Hindlimb muscle (tissue), 1 donor: ENCODE results near the gene RNF151. TPM values are rescaled to one million over a fixed set of nuclear protein-coding genes. Genes with fewer than 3 reads are reported as not detected.

ENCODE experiments used
- DNase-seq: peaks from one replicate; pipeline ENCODE4 v3.0.0-alpha.2; 2013
- polyA plus RNA-seq: library from polyadenylated mRNA; unstranded; fragments of 120-200 nt; gene quantifications from one replicate; pipeline ENCODE4 v1.2.1, GENCODE V29; 2013; ENCODE audit not compliant: insufficient read length

The RNF151 gene
- polyA plus RNA-seq, 1 donor: not detected

DNA sequence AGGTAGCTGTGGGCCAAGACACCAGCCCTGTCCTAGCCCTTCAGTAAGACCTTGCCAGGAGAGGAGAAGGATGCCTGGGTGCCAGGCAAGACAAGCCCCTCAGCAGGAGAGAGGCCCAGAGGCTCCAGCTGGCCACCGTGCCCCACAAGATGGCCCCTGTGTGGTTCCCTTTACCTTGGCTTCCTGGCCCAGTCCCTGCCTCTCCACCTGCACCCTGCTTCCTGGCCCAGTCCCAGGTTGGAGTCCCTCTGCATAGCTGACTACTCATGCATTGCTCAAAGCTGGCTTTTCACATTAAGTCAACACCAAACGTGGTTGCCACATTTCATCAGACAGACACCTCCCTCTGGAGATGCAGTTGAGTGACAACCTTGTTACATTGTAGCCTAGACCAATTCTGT, 27.1 kb downstream of the RNF151 start:
- DNase-seq: no peak

DNA sequence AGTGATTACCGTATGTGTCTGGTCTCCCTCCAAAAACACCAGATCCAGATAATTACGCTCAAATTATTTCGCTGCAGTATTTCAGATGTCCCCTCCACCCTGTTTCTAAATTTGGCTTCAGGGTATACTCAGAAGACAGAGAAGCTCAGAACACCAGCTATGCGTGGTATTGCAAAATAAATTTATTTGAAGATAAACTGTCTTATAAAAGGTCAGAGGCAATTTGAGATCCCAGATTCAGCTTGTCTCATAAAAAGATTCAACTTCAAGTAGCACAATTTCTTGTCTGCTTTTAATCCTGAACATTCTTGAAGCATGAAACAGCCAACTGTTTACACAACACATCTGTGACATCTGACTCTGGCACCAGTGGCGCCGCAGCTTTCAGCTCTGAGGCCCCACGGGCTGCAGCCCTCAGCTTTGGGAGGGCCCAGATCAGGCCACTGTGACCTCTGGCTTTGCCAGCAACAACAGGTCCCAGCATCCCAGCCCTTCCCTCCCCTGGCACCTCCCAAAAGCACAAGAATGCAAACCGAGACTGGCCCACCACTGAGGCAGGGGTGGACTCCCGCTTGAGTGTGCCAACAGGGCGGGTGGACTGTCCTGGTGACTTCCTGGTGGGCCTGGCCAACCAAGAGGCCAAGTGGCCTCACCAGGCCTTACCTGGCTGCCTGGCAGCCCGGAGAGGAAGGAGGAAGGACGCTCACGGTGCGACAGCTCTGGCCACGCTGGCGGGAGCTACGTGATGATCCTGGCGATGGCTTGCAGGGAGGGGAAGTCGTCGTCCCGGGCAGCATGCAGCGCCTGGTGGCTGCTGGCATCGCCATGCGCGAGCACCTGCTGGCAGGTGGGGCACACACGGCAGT, 31.1 kb downstream of the RNF151 start:
- DNase-seq: no peak

DNA sequence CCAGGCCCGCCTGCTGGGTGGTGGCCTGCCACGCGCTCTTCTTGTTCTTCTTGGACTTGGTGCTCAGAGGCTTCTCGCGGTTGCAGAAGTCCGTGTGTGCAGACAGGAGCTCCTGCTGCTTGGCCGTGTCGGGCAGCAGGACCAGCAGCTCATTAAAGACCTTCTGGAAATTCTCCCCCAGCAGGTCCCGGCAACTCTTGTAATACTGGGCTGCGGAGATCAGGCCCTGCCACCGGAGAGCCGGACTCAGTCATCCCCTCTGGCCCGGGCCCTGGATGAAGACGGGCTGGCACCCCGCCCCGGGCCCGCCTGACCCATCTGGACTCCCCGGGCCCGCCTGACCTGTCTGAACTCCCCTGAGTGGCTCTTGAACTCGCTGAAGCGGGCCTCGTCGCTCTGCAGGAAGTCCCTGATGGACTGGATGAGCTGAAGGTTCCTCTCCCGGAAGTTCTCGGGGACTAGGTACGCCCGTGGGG, 31.7 kb downstream of the RNF151 start:
- no peak for DNase-seq

DNA sequence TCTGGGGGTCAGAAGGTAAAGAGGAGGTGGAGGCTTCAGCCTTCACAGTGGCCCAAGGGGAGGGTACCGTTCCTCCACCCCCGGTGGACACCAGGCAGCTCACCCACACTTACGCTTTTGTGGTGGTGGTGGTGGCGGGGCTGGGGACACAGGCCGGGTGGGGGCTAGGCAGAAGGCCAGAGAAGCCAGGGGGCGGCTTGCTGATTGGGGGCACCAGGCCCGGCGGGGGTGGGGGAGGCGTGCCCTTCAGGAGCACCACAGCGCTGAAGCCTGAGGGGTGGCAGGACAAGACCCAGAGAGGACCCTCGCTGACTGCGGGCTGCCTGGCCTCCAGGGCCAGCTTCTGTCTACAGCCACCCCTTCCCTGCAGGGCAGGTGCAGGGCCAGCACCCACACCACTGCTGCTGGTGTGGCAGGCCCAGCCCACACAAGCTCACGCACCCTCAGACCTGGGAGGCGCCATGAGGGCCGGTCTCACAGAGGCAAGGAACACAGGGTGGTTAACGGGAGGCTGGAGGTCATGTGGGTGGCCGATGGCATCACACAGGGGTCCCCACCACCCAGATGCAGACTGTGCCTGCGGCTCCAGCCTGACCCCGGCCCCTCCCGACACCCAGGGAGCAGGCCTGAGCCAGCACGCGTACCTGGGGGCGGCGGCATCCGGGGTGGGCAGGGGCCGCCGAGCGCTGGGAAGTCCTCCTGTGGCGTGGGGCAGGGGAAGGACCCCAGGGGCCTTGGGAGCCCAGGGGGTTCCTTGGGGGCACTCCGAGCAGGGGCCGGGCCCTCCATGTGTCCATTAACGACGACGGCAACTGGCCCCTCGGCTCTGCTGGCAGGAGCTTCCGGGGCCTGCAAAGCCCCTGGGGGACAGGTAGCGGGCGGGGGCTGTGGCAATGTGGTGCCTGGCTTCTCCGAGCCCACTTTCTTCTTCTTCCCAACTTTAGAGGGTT, 32.5 kb downstream of the RNF151 start:
- no peak for DNase-seq

DNA sequence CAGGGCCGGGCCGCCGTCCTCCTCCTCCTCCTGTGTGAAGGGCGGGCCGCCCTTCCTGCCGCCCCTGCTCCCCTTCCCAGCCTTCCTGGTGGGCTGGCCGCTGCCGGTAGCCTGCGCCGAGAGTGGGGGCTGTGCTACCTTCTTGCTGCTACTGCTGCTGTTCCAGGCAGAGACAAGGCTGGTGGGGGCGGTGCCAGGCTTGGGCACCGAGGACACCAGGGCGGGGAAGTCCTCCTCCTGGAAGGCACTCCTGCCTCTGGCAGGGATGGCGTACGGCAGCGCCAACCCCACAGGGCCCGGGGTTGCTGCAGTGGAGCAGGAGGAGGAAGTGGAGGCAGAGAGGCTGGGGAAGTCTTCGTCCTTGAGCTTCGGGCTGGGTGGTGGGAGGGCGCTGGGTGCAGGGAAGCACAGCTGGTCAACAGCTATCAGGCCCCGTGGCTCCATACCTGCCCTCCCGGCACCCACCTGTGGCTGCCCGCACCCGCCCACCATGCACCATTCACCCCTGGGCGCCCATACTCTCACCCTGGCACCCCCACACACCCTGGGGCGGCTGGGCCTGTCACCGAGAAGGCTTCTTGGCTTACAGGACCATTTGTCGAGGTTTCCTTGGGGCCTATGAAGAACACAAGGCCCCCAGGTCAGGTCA, 33.3 kb downstream of the RNF151 start:
- DNase-seq: no peak

DNA sequence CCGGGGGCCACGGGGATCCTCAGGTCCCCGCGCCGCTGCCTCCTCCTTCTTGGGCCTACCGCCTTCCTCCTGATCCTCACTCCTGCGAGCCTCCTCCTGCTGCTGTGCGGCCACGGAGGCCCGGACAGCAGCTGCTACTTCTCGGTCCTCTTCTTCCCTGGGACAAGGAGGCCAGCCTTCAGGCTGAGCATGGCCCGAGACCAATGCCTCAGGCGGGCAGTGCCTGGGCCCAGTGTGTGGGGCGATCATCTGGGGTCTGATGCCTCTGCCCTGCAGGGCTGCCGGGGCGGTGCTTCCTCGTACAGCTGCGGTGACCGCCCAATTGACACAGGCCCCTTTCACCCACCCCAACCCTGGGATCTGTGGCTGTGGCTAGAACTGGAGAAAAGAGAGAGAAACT, 34.4 kb downstream of the RNF151 start:
- DNase-seq: no peak

DNA sequence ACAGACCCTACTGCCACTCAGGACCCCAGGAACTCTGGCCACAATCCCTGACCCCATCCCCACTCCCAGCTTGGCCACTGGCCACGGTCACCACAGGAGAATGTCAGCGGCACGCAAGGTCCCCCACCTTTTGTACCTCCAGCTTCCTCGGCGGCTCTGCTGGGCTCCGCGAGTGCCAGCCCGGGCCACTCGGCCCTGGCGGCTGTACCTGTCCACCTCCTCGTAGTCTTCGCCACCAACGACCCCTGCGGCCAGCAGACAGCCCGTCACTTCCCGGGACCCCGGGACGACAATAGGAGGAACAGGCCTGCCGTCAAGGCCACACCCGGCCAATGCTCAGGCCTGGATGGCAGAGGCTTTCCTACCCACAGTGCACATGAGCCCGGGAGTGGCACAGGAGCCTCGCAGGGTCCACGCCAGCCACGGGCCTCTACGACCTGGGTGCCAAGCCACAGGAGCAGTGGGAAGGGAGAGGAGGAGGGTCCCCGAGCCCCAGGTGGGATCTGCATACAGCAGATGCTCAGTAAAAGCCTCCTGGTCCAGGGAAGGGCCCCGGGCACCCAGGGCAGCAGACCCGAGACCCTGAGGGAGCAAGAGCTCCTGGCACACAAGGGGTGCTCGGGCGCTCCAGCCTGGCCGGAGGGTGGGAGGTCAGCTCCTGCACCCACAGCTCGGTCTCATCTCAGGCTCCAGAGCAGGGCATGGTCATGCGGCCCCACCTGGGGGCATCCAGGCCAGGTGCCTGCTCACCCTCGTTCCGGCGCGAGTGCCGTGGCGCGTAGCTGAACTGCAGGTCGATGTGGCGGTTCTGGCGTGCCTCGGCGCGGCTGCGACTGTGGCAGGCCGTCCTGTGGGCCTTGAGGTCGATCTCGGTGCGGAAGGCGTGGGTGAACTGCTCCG, 35.0 kb downstream of the RNF151 start:
- DNase-seq: no peak

DNA sequence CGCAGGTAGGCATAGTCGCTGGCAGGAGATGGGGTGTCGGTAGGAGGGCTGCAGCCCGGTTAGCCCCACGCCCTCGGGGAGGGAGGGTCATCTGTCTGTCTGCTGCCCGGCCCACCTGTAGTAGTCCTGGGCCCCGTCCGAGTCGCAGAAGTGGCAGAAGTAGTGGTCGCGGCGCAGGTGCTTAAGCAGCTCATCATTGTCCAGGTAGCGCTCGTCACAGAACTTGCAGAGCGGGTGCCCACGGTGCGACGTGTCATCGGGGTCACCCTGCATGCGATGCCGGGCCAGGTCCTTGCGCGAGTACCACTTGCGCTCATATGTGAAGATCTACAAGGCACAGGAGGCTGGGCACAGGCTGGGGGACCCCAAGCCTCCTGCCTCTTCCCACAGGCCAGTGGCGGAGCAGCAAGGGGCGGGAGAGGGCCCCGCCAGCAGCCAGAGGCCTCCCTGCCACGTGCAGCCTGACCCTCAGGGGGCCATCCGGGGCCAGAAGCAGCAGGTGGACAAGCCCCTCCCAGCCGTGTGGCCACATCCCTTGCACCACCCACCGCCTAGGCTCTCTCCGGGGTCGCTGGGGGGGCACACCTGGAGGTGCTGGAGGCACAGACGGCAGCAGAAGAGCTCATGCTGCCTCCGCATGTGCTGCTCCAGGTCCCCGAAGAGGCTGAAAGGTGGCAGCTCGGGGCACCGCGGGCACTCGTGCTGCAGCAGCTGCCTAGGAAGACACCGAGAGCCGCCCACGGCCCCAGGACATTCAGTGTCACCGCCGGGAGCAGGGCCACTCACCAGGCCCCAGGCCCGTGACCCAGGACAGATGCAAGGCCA, 36.0 kb downstream of the RNF151 start:
- DNase-seq: no peak

DNA sequence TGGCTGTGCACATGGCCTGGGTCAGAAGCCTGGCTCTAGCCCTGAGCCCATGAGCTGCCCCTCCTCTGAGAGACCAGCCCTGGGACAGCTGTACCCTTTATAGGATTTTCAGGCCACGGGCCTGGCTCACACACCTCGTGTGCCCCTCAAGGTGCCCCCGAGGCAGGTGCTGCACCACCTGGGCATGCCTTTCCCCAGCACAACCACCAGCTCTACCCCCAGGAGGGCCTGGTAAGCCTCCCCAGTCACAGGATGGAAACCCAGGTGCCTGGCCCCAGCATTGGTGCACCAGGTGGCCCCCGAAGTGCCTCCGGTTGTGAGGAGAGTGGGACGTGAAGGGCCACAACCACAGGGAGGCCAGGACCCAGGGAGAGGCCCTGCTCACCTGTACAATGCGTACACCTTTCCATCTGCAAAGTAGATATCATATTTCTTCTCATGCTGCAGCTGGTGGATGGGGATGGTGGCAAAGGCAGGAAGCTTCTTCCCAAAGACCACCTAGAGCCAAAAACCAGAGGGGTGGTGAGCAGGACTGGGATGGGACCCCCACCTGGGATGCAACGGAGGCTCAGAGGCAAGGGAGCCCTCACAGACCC, 36.7 kb downstream of the RNF151 start:
- DNase-seq: no peak

DNA sequence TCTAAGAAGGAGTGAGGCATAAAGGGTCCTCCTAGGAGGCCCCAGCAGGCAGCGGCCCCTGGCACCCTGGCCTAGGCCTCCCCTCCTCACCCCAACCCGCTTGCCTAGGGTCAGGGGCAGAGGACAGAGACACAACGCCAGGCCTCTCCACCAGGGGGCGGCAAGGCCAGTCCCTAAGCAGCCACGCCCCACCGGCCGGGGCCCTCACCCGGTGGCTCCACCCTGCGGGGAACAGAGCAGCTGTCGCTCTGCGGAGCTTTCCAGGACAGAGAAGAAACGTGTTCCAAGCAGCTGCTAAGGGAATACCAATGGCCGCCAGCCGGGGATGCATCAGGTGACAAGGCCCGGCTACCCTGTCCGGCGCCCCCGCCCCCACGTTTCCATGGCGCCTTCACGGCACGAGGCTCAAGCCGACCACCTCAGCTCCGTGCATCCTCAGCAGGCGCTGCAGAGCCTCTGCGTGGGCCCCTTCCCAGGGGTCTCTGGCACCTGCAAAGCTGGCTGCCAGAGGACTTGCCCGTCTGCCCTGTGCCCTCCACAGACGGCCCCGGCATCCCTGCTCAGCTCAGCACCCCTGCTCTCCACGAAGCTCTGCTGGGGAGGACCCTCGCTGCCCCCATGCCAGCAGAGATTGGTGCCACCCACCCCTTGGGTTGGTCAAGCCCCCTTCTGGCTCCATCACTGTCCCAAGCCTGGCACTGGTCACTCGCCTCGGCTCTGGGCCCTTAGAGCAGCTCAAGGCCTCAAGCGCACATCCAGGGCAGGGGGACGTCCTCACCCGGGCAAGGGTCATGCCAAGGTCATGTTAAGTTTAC, 37.4 kb downstream of the RNF151 start:
- DNase-seq: peak; percentile 86

DNA sequence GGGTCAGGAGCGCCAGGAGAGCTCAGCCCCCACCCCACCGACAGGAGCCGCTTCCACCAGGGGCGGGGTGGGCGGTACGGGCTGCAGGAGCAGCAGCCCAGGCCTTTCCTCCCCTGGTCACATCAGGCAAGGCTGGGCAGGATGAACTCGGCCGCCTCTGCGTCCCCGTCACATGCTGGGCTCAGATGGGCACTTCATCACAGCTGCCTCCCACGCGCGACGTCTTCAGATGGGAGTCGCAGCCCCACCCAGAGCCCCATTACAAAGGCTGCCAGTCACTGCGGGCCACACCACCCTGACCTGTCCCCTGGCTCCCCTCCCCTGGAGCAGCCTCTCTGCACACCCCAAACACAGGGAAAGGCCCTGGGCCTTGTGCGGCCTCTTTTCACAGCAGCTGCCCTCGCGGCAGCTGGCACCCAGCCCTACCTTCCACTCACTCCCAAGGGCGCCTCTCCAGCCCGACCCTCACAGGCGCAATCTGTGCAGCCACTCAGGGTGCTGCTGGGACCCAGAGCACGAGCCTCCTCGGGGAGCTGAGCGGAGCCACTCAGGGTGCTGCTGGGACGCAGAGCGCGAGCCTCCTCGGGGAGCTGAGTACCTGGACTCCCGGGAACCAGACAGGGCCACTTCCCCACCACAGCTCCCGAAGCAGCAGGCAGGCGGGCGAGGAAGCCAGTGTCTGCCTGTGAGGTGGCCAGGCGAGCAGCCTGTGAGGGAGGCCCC, 38.3 kb downstream of the RNF151 start:
- DNase-seq: no peak

DNA sequence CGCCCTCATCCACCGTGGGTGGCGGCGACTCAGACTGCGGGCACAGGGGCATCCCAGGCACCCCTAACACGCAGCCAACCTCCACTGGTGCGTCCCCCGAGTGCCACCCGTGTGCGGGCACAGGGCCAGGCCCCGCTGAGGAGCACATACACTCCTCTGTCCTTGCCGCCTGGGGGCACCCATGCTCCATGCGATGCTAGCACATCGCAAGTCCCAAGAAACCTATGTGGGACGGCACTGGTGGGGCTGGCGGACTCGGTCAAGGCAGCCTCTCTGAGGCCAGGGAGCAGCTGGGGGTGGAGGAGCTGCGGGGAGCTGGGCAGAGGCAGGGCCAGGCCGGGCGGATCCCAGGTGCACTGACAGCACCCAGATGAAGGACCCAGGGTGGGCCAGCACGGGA, 39.0 kb downstream of the RNF151 start:
- DNase-seq: no peak

DNA sequence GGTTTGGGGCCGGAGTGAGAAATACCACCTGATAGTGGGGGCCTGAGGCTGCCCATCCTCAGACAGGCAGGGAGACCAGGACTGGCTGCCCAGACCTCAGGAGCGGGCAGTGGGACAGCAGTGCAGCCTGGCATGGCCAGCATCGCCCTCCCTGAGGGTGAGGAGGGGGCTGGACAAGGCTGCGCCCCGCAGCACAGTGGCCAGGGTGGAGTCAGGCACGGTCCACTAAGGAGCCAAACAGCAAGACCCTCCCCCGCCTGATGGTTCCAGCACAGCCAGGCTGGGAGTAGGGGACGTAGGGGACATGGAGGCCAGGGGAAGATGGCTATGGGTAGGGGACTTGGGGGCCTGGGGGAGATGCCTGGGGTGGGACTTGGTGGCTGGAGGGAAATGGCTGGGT, 39.7 kb downstream of the RNF151 start:
- DNase-seq: no peak

DNA sequence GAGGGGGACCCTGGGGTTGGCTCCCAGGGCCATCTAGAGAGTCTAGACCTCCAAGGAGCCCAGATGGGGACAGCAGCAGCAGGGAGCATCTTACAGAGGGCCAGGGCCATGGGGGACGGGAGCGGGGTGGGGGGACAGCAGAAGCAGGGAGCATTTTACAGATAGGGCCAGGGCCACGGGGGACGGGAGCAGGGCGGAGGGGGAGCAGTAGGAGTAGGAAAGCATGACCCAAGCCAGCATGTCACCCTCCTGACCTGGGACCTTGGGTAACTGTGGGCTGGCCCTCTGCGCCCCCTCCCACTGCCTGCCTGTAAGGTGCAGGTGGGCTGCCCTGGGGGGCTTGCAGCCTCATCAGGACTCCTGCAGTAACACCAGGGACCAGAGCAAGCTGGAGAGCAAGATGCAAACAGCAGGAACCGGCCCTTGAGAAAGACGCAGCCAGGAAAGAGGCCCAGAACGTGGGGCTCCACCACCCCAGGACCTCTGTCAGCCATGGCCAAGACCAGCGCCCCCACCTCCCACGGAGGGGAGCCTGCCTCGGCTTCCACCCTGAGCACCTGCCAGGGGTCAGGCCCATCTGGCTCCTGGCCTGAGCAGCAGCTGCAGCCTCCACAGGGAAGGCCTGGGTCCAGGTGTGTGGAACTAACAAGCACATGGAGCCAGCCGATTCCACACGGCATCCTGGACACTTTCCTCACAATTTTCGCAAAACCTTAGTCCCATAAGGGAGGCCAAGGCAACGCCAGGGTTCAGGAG, 40.6 kb downstream of the RNF151 start:
- no peak for DNase-seq

DNA sequence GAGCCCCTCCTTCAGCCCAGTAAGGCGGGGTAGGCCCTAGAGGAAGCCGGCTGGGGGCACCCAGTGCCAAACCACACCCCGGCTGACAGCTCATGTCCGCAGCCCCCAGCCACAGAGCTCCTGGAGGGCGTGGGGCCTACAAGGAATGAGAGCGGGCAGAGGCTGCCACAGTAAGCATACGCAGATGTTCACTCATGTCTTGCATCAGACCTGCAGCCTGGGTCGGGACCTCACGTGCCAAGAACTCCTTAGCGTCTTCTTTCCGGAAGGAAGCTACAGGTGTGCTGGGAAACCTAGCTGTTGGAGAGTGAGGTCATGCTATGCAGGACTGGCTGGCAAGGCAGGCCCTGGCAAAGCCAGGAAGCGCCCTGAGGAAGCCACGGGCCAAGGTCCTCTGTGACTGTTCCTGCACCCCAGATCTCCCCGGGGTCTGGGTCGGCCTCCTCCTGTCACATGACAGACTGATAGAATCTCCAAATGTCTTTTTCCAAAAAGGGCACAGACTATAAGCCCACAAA, 41.4 kb downstream of the RNF151 start:
- DNase-seq: no peak

DNA sequence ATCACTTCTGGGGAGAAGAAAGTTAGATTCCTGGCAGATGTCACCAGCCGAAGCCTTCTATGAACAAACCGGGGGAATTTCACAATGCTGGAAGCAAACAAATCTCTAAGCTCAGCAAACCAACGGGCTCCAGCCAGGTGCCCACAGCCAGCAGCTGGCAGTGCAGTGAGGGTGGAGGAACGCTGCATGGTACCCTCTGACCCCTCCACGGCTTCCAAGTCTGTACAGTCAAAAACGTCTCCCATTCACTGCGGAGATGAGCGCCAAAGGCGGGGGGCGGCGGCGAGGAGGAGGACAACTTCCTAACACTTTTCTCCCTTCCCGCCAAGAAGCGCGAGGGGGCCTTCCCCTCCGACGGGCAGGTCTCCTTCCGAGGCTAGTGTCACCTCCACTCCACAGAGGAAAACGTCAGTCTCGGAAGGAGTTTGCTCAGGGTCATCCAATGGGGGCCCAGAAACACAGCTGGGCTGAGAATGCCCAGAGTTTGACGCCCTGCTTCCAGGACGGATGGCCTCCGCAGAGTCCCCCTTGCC, 42.0 kb downstream of the RNF151 start:
- no peak for DNase-seq

DNA sequence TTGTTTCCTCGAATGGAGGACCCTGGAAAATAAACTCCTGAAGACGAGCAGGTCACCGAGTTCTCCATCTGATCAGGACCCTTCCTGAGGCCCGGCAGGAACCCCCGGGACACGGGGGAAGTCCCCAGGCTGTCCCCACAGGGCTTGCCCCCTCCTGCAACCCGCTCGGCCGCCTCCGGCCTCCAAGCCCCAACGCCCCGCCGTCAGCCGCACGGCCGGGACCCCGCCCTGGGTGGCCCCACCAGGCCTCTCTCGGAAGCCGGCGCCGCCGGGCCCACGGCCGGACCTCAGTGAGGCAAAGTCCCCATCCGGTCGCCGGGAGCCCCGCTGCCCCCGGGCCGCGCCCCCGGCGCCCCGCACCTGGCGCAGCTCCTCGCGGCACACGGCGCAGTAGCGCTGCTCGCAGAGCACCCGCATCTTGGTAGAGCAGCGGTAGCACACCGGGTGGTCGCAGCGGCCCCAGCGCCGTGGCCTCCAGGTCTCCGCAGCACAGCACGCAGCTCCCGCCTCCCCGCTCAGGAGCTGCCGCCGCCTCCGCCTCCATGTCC, 42.6 kb downstream of the RNF151 start:
- DNase-seq: no peak
